Type B pancreatic cell (in vitro differentiated cells): ENCODE data around the gene DDX18. TPM values are rescaled to one million over a fixed set of nuclear protein-coding genes. Genes with fewer than 3 reads are reported as not detected.
A peak's percentile ranks its signal among the peaks of the same experiment; 100 is the strongest.

Experiments used
- DNase-seq: peaks from one replicate; pipeline ENCODE4 v3.0.0; 2021; ENCODE audit warnings: mixed read lengths; ENCODE audit not compliant: unreplicated experiment; ENCODE audit errors: extremely low spot score
- H3K27ac Mint-ChIP-seq: 2 replicates; pipeline ENCODE4 v1.8.0; 2021; ENCODE audit warnings: mild to moderate bottlenecking, mixed read lengths
- H3K27me3 Mint-ChIP-seq: 2 replicates; pipeline ENCODE4 v1.8.0; 2021; ENCODE audit warnings: mixed read lengths
- H3K36me3 Mint-ChIP-seq: 2 replicates; pipeline ENCODE4 v1.8.0; 2021; ENCODE audit warnings: mixed read lengths
- H3K4me1 Mint-ChIP-seq: one replicate; pipeline ENCODE4 v1.8.0; 2021; ENCODE audit warnings: mixed read lengths; ENCODE audit not compliant: unreplicated experiment
- H3K4me3 Mint-ChIP-seq: 2 replicates; pipeline ENCODE4 v1.8.0; 2021; ENCODE audit warnings: mild to moderate bottlenecking, mixed read lengths
- H3K9me3 Mint-ChIP-seq: 2 replicates; pipeline ENCODE4 v1.8.0; 2021; ENCODE audit warnings: mixed read lengths
- long read RNA-seq: library from polyadenylated mRNA; unstranded; transcript quantifications from one replicate; pipeline ENCODE4 v2.0.0, GENCODE V29; 2020
- total RNA-seq: library from RNA; stranded (reverse); gene quantifications from 2 replicates; pipeline ENCODE4 v1.2.1, GENCODE V29; 2021; ENCODE audit warnings: low replicate concordance
- TF ChIP-seq, protein P1 (sequence below): fragments of 200-600 bp; sonication (generic); conservative IDR thresholded peaks from 2 replicates; pipeline ENCODE4 v1.5.0; 2021; ENCODE audit warnings: antibody characterized with exemption, mild to moderate bottlenecking

Gene DDX18
- total RNA-seq: 57.9 and 62.9 TPM in 2 replicates
- long read RNA-seq, transcript DDX18-201 (14 exons, 3,796 nt): major isoform, 19 of 43 reads
- long read RNA-seq, partial matches to known transcripts: 13 of 43 reads
- long read RNA-seq, other reads (novel, unspliced or antisense): 11 of 43 reads

DNA sequence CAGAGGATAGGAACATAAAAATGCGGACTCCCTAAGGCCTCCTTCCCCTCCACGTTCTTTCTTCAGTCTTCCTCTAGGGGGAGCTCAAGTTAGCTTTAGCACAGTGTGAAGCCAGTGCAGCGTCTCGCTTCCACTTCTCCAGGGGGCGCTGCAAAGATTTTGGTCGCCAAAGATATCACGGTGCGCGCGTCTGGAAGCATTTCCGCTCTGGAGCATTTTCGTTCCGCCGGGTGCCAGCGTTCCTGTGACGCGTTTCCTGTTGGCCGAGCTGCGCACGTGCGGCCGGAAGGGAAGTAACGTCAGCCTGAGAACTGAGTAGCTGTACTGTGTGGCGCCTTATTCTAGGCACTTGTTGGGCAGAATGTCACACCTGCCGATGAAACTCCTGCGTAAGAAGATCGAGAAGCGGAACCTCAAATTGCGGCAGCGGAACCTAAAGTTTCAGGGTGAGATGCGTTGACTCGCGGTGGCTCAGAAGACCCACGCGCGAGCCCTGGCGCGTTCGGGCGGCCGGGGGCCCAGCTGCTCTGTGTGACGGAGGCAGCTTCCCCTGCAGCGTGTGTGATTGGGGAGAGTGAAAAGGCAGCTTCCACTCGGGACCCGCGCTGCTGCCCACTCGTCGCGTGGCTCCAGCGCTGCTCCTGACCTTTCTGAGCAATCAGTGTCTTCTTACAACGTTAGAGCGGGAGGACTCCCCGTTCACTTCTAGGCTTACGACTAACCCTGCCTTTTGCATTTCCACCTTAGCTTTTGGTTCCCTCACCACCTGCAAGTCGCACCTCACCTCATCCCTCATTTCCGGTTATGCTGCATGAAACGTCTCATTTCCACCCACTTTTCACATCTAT lies at the start of gene DDX18:
DDX18 (plus strand) TSS at position 275 of the 848 bp plus-strand sequence; CDS start at position 362, 87 bp downstream.
- Mint-ChIP-seq H3K36me3 (peaks cover 6% of the 10 kb centered on the region), H3K9me3 (no peaks in the 10 kb centered on the region), H3K27me3 (peaks cover 8% of the 10 kb centered on the region), H3K4me1 (peaks cover 10% of the 10 kb centered on the region), H3K4me3 (peak within 1 kb of the TSS; percentile 98), H3K27ac (peak within 1 kb of the TSS; percentile 96)
- peak; percentile 96 for DNase-seq
- TF ChIP-seq, protein P1, sequence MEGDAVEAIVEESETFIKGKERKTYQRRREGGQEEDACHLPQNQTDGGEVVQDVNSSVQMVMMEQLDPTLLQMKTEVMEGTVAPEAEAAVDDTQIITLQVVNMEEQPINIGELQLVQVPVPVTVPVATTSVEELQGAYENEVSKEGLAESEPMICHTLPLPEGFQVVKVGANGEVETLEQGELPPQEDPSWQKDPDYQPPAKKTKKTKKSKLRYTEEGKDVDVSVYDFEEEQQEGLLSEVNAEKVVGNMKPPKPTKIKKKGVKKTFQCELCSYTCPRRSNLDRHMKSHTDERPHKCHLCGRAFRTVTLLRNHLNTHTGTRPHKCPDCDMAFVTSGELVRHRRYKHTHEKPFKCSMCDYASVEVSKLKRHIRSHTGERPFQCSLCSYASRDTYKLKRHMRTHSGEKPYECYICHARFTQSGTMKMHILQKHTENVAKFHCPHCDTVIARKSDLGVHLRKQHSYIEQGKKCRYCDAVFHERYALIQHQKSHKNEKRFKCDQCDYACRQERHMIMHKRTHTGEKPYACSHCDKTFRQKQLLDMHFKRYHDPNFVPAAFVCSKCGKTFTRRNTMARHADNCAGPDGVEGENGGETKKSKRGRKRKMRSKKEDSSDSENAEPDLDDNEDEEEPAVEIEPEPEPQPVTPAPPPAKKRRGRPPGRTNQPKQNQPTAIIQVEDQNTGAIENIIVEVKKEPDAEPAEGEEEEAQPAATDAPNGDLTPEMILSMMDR: peak; percentile 99

DNA sequence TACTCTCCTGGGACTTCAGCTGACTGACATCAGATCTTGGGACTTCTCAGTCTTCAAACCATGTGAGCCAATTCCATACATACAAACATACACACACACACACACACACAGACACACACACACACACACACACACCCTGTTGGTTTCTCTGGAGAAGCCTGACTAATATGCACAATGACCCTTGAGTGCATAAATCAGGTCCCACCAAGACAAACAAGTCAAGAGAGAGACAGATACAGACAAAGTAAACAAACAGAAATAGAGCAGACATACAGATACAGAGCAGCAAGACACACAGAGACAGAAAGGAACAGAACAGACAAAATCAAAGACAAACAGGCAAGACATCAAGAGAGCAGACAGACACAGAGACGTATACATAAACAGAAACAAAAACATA lies 43.8 kb upstream of the DDX18 start:
- TF ChIP-seq, protein P1: no peak
- Mint-ChIP-seq H3K9me3 (no peaks in the 10 kb centered on the region), H3K4me3 (no peak overlapping the region), H3K27me3 (no peaks in the 10 kb centered on the region), H3K27ac (no peak overlapping the region), H3K4me1 (no peaks in the 10 kb centered on the region), H3K36me3 (no peaks in the 10 kb centered on the region)
- DNase-seq: no peak

DNA sequence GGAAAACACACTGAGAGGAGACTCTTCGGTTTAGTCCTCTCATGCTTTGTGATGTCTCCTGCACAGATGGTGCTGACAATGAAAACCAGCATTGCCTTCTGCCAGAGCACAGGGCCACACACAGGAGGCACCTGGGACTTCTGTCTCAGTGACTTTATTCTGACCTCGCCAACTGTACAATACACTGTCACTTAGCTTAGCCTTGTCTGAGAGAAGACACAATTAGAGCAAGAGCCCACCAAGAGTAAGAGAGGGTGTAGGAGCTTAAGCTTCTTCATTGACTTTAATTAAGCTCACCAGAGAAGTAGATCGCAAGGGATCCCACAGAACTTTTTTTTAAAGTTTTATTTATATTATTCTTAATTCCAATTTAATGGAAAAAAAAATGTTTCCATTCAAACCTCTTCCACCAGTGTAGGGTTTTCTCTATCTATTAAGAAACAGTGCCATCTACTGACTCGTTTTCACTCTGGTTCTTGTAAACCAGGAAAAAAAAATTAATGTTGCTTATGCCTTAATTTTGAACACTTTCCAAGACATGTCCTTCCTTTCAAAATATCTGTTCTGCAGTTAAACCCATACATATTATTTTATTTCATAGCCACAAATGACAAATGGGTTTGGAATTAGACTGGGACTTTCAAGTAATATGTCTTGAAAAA lies 42.4 kb upstream of the DDX18 start:
- Mint-ChIP-seq H3K4me3 (no peak overlapping the region), H3K27me3 (no peaks in the 10 kb centered on the region), H3K36me3 (no peaks in the 10 kb centered on the region), H3K9me3 (no peaks in the 10 kb centered on the region), H3K4me1 (no peaks in the 10 kb centered on the region), H3K27ac (no peak overlapping the region)
- DNase-seq: no peak
- TF ChIP-seq, protein P1: peak; percentile 79

DNA sequence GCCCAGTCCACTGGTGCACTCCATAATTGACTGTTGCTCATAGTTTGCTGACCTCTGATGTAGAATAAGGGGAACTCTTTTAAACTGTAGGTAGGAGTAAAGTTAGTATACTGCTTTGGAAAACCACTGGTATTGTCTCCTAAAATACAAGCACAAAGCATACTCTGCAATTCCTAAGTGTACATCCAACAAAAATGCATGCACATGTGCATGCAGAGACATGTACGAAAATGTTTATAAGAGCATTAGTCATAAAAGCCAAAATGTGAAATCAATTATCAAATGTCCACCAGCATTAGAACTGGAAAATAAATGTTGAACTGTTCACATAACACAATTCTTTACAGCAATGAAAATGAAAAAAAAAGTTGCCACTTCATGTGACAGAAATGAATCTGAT lies 39.8 kb upstream of the DDX18 start:
- TF ChIP-seq, protein P1: no peak
- Mint-ChIP-seq H3K4me1 (no peaks in the 10 kb centered on the region), H3K9me3 (no peaks in the 10 kb centered on the region), H3K27ac (no peak overlapping the region), H3K4me3 (no peak overlapping the region), H3K27me3 (no peaks in the 10 kb centered on the region), H3K36me3 (no peaks in the 10 kb centered on the region)
- no peak for DNase-seq

DNA sequence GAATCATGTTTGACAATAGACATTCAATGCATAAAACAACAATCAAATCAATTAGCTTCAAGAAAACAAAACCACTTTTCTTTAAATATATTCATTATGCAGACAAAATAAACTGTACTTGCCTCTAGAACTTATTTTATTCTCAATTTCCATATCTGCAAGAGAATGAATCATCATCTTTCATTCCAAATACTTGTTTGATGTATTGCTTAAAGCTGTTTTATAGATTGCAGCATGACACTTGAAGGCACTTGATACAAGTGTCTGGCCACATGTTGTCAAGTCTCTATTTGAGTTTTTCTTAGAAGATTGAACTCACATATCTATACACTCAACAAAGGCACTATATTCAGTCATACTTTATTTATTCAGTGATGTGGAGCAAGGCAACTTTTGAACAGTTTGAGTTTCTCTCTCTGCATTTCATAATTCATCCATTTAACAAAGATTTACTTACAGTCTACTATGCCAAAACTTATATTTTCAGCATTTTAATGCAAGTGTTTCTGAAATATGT lies 38.7 kb upstream of the DDX18 start:
- no peak for DNase-seq
- Mint-ChIP-seq H3K36me3 (no peaks in the 10 kb centered on the region), H3K9me3 (no peaks in the 10 kb centered on the region), H3K4me1 (no peaks in the 10 kb centered on the region), H3K27ac (no peak overlapping the region), H3K4me3 (no peak overlapping the region), H3K27me3 (no peaks in the 10 kb centered on the region)
- TF ChIP-seq, protein P1: no peak
